T-helper 2 cell (primary cell): ENCODE data around the gene CHRDL1.

Experiments
- DNase-seq, 5 experiments: peaks; one replicate each; pipeline versions ENCODE4 v3.0.0 to v3.0.0-alpha.2; 2012 to 2022

The CHRDL1 gene

GRCh38 chrX:110646386-110646785 is 149.2 kb downstream of the CHRDL1 start:
- DNase-seq = no peak
